ENCODE data around the gene HEATR3. TPM values are rescaled to one million over a fixed set of nuclear protein-coding genes. Genes with fewer than 3 reads are reported as not detected.

The HEATR3 gene
- 23.1 TPM for total RNA-seq

GRCh38 chr16:50065624-50066481, at the start of gene HEATR3:
TSS of gene HEATR3 (plus strand) at chr16:50065970. CDS start at chr16:50066132, 162 bp downstream.

GRCh38 chr16:50024684-50025536, 40.9 kb upstream of the HEATR3 start, which contains the start of gene CNEP1R1:
TSS of gene CNEP1R1 (plus strand) at chr16:50025225. CDS start at chr16:50025316, 91 bp downstream.

GRCh38 chr16:50152807-50153595, 87.2 kb downstream of the HEATR3 start, which contains the start of gene TENT4B:
TSS of gene TENT4B (plus strand) at chr16:50153306. CDS start at chr16:50153622, 316 bp downstream.

Small RNAs within 50 kb of the gene (small RNA-seq; reads per million reads assigned to genes)
- gene RF00017: not detected
- gene RF00156: not detected
- gene RNY4P3: 2.6 reads per million, percentile 89 among the genes with 10 or more reads in this experiment
- not detected for gene RPL10P14

Other genes with a start within 250 kb of the HEATR3 start
- 30.9 TPM for gene ZNF423, start 209.9 kb upstream of the HEATR3 start, total RNA-seq
- gene CNEP1R1, start 40.7 kb upstream of the HEATR3 start, total RNA-seq: 47.3 TPM
- gene TENT4B, start 87.3 kb downstream of the HEATR3 start, total RNA-seq: 30.4 TPM
- 14.1 TPM for gene ADCY7, start 200.6 kb downstream of the HEATR3 start, total RNA-seq